ENCODE measurements around the gene PLEKHM1.

DNA sequence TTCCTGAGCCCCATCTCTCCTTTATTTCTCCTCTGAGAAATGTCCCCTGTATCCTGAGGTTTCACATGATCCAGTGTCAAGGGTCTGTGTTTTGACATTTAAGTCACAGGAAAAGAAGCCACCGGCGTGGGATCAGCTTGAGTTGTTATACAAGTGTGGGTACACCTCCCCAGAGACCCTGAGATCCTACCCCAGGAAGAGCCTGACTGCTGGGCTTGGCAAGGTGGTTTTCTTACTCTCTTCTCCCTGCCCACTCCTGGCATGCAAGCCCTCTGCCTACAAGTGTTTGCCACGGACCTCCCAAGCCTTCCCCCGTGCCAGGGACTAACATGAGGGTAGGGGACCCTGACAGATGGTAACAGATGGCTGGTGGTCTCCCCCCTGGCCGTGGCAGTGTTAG, 55.0 kb downstream of the PLEKHM1 start:
- no peak for TF ChIP-seq POLR2A (IDR thresholded peaks at IDR 0.05)
- TF ChIP-seq CTCF (IDR thresholded peaks at IDR 0.05): no peak

Measured in Peyer's patch (tissue), 4 donors.